ENCODE measurements around the gene JMJD8.

DNA sequence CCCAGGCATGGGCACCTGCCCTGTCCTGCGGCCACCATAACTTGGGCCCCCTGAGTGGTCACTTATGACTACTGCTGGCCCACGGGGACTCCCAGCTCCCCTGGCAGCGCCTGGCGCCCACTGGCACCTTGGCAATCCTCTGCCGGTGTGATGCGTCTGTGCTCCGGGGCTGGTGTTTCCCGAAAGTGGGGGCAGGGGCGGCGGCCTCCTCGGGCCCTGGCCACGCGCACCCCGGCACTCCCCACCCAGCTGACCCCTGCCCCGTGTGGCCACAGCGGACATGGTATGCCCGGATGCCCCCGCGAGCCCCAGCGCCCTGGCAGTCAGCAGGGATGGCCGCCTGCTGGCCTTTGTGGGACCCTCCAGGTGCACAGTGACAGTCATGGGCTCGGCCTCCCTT is 26.6 kb downstream of the JMJD8 start:
- TF ChIP-seq, protein P1, sequence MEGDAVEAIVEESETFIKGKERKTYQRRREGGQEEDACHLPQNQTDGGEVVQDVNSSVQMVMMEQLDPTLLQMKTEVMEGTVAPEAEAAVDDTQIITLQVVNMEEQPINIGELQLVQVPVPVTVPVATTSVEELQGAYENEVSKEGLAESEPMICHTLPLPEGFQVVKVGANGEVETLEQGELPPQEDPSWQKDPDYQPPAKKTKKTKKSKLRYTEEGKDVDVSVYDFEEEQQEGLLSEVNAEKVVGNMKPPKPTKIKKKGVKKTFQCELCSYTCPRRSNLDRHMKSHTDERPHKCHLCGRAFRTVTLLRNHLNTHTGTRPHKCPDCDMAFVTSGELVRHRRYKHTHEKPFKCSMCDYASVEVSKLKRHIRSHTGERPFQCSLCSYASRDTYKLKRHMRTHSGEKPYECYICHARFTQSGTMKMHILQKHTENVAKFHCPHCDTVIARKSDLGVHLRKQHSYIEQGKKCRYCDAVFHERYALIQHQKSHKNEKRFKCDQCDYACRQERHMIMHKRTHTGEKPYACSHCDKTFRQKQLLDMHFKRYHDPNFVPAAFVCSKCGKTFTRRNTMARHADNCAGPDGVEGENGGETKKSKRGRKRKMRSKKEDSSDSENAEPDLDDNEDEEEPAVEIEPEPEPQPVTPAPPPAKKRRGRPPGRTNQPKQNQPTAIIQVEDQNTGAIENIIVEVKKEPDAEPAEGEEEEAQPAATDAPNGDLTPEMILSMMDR (conservative IDR thresholded peaks at IDR 0.05; ENCODE audit: low read length): no peak
- no peak for TF ChIP-seq EZH2phosphoT487 (IDR thresholded peaks at IDR 0.05; ENCODE audit: borderline replicate concordance, low read depth, low read length)
